NB4 (cell line): ENCODE measurements around the gene SAMD5.

Experiments
- MYC ChIP-seq: IDR thresholded peaks from 2 replicates; pipeline ENCODE4 v1.6.1; 2011; ENCODE audit warnings: low read depth, low read length
- POLR2A ChIP-seq: IDR thresholded peaks from 2 replicates; pipeline ENCODE4 v1.6.1; 2011; ENCODE audit warnings: mild to moderate bottlenecking; ENCODE audit not compliant: insufficient read length; ENCODE audit errors: extremely low read depth
- TF ChIP-seq, protein P1 (sequence below): IDR thresholded peaks from one replicate; pipeline ENCODE4 v1.5.1; 2012; ENCODE audit warnings: low read depth, low read length
- TF ChIP-seq, protein P2 (sequence below): IDR thresholded peaks from 2 replicates; pipeline ENCODE4 v1.6.1; 2011; ENCODE audit warnings: low read depth, low read length

DNA sequence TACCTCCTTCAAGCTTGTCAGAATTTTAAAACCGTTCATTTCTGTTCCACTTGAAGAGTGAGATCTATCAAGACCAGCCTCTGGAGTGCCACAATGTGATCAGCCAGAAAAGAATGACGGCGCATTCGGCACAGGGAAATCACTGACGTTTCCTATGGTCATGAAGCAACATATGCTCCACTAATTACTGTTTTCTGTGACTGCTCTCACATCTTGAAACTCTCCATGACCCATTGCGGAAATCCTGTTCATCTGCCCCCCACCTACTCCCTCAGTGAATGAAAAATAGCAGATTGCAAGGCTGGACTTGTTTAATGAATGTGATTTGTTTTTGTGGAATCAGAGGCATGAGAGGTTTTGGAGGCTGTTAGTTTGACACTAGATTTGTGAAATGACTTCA lies 53.2 kb downstream of the SAMD5 start:
- TF ChIP-seq POLR2A: no peak
- TF ChIP-seq, protein P1, sequence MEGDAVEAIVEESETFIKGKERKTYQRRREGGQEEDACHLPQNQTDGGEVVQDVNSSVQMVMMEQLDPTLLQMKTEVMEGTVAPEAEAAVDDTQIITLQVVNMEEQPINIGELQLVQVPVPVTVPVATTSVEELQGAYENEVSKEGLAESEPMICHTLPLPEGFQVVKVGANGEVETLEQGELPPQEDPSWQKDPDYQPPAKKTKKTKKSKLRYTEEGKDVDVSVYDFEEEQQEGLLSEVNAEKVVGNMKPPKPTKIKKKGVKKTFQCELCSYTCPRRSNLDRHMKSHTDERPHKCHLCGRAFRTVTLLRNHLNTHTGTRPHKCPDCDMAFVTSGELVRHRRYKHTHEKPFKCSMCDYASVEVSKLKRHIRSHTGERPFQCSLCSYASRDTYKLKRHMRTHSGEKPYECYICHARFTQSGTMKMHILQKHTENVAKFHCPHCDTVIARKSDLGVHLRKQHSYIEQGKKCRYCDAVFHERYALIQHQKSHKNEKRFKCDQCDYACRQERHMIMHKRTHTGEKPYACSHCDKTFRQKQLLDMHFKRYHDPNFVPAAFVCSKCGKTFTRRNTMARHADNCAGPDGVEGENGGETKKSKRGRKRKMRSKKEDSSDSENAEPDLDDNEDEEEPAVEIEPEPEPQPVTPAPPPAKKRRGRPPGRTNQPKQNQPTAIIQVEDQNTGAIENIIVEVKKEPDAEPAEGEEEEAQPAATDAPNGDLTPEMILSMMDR: no peak
- TF ChIP-seq, protein P2, sequence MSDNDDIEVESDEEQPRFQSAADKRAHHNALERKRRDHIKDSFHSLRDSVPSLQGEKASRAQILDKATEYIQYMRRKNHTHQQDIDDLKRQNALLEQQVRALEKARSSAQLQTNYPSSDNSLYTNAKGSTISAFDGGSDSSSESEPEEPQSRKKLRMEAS: no peak
- TF ChIP-seq MYC: no peak
